ENCODE results near the gene ASTN2. TPM values are rescaled to one million over a fixed set of nuclear protein-coding genes. Genes with fewer than 3 reads are reported as not detected.

Gene ASTN2
- total and polyA plus RNA-seq, 2 experiments from 2014 or later = 5.8 to 7.5 TPM

GRCh38 chr9:116453785-116454184, 961.1 kb downstream of the ASTN2 start:
- H3K9me2 ChIP-seq (ENCODE audit: insufficient read depth) = no peaks in the 10 kb centered on the region
- TF ChIP-seq EZH2 (IDR thresholded peaks at IDR 0.05; ENCODE audit: insufficient read depth, poor library complexity, severe bottlenecking) (no peak), EZH2phosphoT487 (IDR thresholded peaks at IDR 0.05; ENCODE audit: insufficient read depth, low read depth) (no peak)
- H3F3A ChIP-seq (ENCODE audit: insufficient read depth) = peaks cover 9% of the 10 kb centered on the region; the same call in 1 of the 2 replicates
- H3K27ac ChIP-seq = no peak overlapping the region
- no peak overlapping the region for H3K4me3 ChIP-seq
- H4K20me1 ChIP-seq (ENCODE audit: insufficient read depth) = no peaks in the 10 kb centered on the region
- no peak overlapping the region for H3K9ac ChIP-seq
- no peak overlapping the region for H3K4me2 ChIP-seq (ENCODE audit: unreplicated experiment)
- no peaks in the 10 kb centered on the region for H3K36me3 ChIP-seq (ENCODE audit: low read depth)
- DNase-seq = no peak
- no peak overlapping the region for H2AFZ ChIP-seq
- H3K27me3 ChIP-seq (replicated peaks; ENCODE audit: insufficient read depth) = no peaks in the 10 kb centered on the region
- H3K9me3 ChIP-seq (ENCODE audit: low read depth) = no peaks in the 10 kb centered on the region
- no peaks in the 10 kb centered on the region for H3K79me2 ChIP-seq (ENCODE audit: insufficient read depth)
- 93 to 95% methylated on average over 1 of the region's 1 CpG for WGBS, 2 experiments (ENCODE audit: low coverage in 1 of 2, low lambda C conversion rate in 2 of 2, missing lambda C conversion rate in 2 of 2)
- peaks cover 7% of the 10 kb centered on the region for H3K4me1 ChIP-seq (ENCODE audit: insufficient read depth)
- in situ Hi-C loops (cut with MboI) = no loop called here

- no peak overlapping the region for H3K9ac ChIP-seq
- H3K4me1 ChIP-seq (ENCODE audit: insufficient read depth) = peaks cover 7% of the 10 kb centered on the region
- no peaks in the 10 kb centered on the region for H3K9me3 ChIP-seq (ENCODE audit: low read depth)
- TF ChIP-seq EZH2phosphoT487 (IDR thresholded peaks at IDR 0.05; ENCODE audit: insufficient read depth, low read depth) (no peak), EZH2 (IDR thresholded peaks at IDR 0.05; ENCODE audit: insufficient read depth, poor library complexity, severe bottlenecking) (no peak)
- no peak overlapping the region for H3K4me2 ChIP-seq (ENCODE audit: unreplicated experiment)
- no peak overlapping the region for H3K27ac ChIP-seq
- no peak overlapping the region for H2AFZ ChIP-seq
- H3K9me2 ChIP-seq (ENCODE audit: insufficient read depth) = no peaks in the 10 kb centered on the region
- H3F3A ChIP-seq (ENCODE audit: insufficient read depth) = peaks cover 9% of the 10 kb centered on the region; the same call in 1 of the 2 replicates
- in situ Hi-C loops (cut with MboI) = no loop called here
- no peak for DNase-seq
- H4K20me1 ChIP-seq (ENCODE audit: insufficient read depth) = no peaks in the 10 kb centered on the region
- H3K36me3 ChIP-seq (ENCODE audit: low read depth) = no peaks in the 10 kb centered on the region
- no peak overlapping the region for H3K4me3 ChIP-seq
- no peaks in the 10 kb centered on the region for H3K27me3 ChIP-seq (replicated peaks; ENCODE audit: insufficient read depth)
- no peaks in the 10 kb centered on the region for H3K79me2 ChIP-seq (ENCODE audit: insufficient read depth)
Measured at GRCh38 chr9:116452634-116453033, 962.2 kb downstream of the ASTN2 start.

GRCh38 chr9:116452227-116452626, 962.6 kb downstream of the ASTN2 start:
- H3K4me1 ChIP-seq (ENCODE audit: insufficient read depth) = peaks cover 7% of the 10 kb centered on the region
- in situ Hi-C loops (cut with MboI) = no loop called here
- H3K9ac ChIP-seq = no peak overlapping the region
- WGBS, 2 experiments (ENCODE audit: low coverage in 1 of 2, low lambda C conversion rate in 2 of 2, missing lambda C conversion rate in 2 of 2) = 88 to 100% methylated on average over 1 of the region's 1 CpG
- DNase-seq = no peak
- no peak overlapping the region for H3K4me3 ChIP-seq
- TF ChIP-seq EZH2 (IDR thresholded peaks at IDR 0.05; ENCODE audit: insufficient read depth, poor library complexity, severe bottlenecking) = no peak
- TF ChIP-seq EZH2phosphoT487 (IDR thresholded peaks at IDR 0.05; ENCODE audit: insufficient read depth, low read depth) = no peak
- no peak overlapping the region for H3K4me2 ChIP-seq (ENCODE audit: unreplicated experiment)
- H3K27ac ChIP-seq = no peak overlapping the region
- H3K9me3 ChIP-seq (ENCODE audit: low read depth) = no peaks in the 10 kb centered on the region
- no peak overlapping the region for H2AFZ ChIP-seq
- no peaks in the 10 kb centered on the region for H3K9me2 ChIP-seq (ENCODE audit: insufficient read depth)
- no peaks in the 10 kb centered on the region for H3K27me3 ChIP-seq (replicated peaks; ENCODE audit: insufficient read depth)
- H4K20me1 ChIP-seq (ENCODE audit: insufficient read depth) = no peaks in the 10 kb centered on the region
- peaks cover 9% of the 10 kb centered on the region; the same call in 1 of the 2 replicates for H3F3A ChIP-seq (ENCODE audit: insufficient read depth)
- H3K36me3 ChIP-seq (ENCODE audit: low read depth) = no peaks in the 10 kb centered on the region
- no peaks in the 10 kb centered on the region for H3K79me2 ChIP-seq (ENCODE audit: insufficient read depth)

- no peak overlapping the region for H2AFZ ChIP-seq
- peaks cover 7% of the 10 kb centered on the region for H3K4me1 ChIP-seq (ENCODE audit: insufficient read depth)
- H3K9me3 ChIP-seq (ENCODE audit: low read depth) = no peaks in the 10 kb centered on the region
- H3K27ac ChIP-seq = no peak overlapping the region
- H3F3A ChIP-seq (ENCODE audit: insufficient read depth) = peaks cover 9% of the 10 kb centered on the region; the same call in 1 of the 2 replicates
- in situ Hi-C loops (cut with MboI) = no loop called here
- WGBS, 2 experiments (ENCODE audit: low coverage in 1 of 2, low lambda C conversion rate in 2 of 2, missing lambda C conversion rate in 2 of 2) = 82 to 85% methylated on average over 2 of the region's 2 CpGs
- no peaks in the 10 kb centered on the region for H3K36me3 ChIP-seq (ENCODE audit: low read depth)
- no peak overlapping the region for H3K4me3 ChIP-seq
- no peaks in the 10 kb centered on the region for H4K20me1 ChIP-seq (ENCODE audit: insufficient read depth)
- H3K27me3 ChIP-seq (replicated peaks; ENCODE audit: insufficient read depth) = no peaks in the 10 kb centered on the region
- TF ChIP-seq EZH2phosphoT487 (IDR thresholded peaks at IDR 0.05; ENCODE audit: insufficient read depth, low read depth) = no peak
- TF ChIP-seq EZH2 (IDR thresholded peaks at IDR 0.05; ENCODE audit: insufficient read depth, poor library complexity, severe bottlenecking) = no peak
- no peak overlapping the region for H3K4me2 ChIP-seq (ENCODE audit: unreplicated experiment)
- DNase-seq = no peak
- H3K9ac ChIP-seq = no peak overlapping the region
- H3K79me2 ChIP-seq (ENCODE audit: insufficient read depth) = no peaks in the 10 kb centered on the region
- no peaks in the 10 kb centered on the region for H3K9me2 ChIP-seq (ENCODE audit: insufficient read depth)
Measured at GRCh38 chr9:116451500-116452115, 963.2 kb downstream of the ASTN2 start.

Data from GM23248 (cell line).